Measurements from ENCODE around the gene NUP210.
"Not testable (repeated sequence)": the region's sequence is repeated elsewhere in the genome, so short reads cannot be mapped to it uniquely, and the experiment has no call there.

Gene NUP210

DNA sequence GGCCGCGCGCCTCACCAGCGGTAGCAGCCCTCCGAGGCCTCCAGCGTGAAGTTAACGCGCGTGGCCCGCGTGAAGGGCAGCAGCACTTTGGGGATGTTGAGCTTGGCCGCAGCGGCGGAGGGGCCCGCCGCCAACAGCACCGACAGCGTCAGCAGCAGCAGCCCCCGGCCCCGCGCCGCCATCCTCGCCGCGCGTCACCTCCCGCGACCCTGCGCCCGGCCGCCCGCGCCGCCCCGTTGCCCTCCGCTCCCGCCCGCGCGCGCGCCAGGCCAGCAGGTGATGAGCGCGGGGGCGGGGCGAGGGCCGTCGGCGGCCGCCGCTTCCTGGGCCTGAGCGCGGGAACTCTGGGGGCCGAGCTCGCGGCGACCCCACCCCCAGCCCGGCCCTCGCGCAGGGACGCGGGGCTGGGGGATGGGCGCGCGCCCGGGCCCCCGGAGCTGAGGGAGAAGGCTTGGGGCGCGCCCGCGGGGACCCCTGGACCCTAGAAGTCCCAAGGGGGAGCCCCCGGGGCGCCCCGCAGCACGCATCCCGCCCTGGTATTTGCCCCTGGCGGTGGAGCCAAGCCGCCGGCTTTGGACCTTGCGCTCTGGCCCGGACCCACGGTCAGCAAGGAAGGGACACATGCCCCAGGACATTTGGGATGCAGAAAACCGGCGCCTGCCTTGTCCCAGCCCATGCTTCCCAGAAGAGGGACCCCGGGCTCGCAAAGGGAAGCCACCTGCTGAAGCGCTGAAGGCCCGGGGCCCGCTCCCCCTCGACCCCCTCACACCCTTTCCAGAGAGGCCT lies at the start of gene NUP210:
TSS of gene NUP210 (minus strand) at position 278 of the 786 bp plus-strand sequence. CDS start at position 182, 96 bp downstream.
- FAIRE-seq = no peak

DNA sequence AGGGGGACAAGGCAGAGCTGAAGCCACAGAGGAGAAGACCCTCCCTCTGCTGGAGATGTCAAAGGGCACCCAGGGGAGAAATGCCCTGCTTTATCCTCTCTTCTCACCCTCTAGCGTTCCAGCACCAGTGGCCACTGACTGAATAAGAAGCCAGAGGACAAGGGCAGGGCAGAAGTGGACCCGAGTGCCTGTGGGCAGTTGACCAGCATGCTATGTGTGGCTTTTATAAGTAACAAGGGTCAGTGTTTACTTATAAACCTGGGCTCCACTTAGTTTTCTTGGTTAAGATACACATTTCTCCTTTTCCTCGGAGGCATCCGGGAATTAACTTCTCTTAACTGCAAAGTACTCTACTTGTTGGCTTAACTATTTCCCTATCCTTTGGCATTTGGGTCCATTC lies 46.7 kb upstream of the NUP210 start:
- FAIRE-seq = no peak

DNA sequence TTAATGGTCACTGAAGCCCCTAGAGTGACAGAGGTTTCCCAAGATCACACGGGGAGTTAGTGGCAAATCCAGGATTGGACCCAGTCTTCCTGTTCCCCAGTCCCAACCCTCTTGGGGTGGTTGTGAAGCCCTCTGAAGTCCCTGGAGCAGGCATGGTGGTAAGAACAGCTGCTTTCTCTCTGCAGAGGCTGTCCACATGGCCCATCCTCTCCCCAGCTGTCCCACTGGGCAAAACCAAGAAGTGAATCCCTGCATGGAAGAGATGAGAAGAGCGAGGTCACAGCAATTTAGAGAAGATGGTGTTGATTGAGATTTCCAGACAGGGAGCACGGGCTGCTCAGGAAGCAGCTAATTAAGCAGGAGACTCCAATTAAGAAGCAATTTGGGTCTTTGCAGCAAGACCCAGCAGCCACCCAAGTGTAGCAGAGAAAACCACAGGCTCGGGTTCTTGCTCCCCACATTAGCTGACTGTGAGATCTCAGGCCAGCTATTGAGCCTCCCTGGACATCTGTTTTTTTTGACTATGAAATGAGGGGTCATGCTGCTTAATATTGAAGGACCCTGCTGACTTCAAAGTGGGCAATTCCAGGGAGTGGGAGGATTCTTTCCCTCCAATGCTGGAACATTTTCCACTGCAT lies 45.2 kb upstream of the NUP210 start:
- no peak for FAIRE-seq

DNA sequence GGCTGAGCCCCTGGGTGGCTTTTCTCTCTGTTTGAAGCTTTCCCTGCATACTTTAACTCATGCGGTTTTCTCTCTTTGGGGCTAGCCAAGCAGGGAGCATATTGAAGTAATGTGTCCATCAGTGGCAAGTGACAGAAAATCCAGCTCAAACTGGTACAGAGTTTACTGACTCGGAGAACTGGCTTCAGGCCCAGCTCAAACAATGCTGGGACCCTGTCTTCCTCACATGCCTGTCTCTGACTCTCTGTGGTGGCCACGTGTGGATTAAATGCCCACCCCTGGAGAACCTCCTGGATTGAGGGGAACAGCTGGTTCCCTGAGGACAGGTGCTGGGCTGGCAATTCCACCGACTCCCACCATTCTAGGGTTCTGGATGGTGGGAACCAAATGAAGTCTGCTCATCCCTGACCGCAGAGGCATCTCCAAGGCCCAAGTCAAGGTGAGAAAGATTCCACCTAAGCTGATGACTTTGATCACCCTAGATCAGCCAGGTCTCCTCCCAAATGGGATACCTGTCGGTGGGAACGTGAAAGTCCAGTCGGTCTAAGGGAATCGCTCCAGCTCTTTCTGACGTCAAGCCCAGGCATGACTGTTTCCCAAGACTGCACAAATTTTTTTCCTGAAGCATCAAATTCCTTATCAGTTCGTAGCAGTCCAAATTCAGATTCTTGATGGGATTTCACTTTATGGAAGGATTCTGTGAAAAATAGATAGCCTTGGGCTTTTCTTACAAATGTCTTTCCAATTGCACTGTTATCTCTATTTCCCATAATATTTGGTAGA lies 43.7 kb upstream of the NUP210 start:
- no peak for FAIRE-seq

DNA sequence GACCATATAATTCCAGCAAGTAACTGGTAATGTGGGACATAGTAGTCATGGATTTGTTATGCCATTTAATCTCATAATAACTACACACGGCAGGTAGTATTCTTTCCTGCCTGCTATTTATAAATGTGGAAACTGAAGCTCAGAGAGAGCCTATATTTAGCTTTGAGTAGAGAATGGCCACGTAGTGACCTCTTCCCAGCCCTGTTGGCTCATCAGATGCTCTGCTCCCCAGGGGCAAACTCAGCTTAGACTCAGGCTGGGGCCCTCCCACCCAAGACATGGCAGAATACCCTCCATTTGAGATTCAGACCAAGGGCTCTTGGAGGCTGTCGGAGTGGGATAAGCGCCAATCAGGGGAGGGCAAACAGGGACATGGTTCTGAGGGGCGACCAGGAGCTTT lies 42.7 kb upstream of the NUP210 start:
- FAIRE-seq = no peak

DNA sequence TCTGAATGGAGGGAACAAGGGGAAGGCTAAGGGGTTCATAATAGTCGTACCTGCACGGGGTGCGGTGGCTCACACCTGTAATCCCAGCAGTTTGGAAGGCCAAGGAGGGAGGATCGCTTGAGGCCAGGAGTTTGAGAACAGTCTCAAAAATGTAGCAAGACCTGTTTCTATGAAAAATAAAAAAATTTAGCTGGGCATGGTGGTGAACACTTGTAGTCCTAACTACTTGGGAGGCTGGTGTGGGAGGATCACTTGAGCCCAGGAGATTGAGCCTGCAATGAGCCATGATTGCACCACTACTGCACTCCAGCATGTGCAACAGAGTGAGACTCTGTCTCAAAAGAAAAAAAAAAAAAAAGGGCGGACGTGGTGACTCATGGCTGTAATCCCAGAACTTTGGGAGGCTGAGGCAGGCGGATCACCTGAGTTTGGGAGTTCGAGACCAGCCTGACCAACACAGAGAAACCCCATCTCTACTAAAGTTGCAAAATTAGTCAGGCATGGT lies 42.1 kb upstream of the NUP210 start:
- FAIRE-seq = no peak

DNA sequence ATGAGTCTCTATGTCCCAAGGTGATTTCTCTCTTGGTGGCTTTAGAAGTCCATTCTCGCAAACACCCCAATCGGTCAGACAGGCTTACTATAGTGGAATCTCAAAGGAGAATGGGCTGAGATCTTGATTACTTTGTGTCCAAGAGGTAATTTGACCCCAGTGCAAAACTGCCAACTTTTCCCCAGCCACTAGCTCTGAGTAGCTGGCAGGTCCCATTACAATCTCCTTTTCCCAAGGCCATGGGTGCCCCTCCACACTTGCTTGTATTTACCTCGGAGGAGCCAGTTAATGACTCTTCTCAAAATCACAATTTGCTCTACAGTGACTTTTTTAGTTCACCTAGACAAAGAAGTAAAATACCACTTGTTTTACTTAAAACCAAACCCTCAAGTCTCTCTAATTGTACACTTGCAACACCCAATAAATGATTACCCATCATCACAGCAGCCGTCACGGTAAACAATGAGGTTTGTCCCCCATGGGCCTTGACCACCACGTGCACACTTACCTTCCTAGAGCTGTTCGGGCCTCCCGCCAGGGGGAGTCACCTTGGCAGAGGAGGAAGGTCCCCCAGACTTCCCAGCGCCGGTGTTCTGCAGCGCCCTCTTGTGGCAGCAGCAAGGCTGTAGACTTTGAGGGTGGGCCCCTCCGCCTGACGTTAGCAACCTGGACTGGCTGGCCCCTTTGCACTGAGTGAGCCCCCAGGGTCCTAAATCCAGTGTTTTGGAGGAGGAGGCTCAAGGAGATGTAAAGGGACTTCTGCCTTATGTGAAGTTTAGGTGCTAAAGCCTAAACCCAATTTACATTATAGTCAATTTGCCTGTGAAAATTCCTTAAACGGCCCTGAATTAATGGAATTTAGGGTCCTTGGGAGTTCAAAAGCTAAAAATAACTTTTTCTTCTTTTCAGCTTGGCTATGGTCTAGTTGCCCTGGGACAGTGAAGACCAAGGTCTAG lies 41.3 kb upstream of the NUP210 start:
- FAIRE-seq = no peak

DNA sequence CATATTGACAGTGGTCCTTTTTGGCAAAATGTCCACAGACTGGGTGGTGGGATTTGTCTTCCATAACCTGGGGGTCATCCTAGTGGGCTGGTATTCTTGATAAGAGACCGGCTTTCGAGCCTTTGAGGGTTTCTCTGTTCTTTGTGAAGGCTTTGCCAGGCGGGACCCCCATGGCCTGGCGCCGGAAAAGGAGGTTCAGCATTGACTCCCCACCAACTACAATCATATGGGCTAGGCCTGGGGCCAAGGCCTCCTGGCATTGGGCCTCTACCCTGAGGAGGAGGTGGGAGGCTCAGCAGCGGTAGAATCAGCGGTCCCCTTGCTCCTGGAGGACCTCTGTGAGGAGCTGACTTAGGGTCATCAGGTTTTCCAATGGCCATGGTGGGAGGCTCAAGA lies 40.2 kb upstream of the NUP210 start:
- FAIRE-seq = no peak

DNA sequence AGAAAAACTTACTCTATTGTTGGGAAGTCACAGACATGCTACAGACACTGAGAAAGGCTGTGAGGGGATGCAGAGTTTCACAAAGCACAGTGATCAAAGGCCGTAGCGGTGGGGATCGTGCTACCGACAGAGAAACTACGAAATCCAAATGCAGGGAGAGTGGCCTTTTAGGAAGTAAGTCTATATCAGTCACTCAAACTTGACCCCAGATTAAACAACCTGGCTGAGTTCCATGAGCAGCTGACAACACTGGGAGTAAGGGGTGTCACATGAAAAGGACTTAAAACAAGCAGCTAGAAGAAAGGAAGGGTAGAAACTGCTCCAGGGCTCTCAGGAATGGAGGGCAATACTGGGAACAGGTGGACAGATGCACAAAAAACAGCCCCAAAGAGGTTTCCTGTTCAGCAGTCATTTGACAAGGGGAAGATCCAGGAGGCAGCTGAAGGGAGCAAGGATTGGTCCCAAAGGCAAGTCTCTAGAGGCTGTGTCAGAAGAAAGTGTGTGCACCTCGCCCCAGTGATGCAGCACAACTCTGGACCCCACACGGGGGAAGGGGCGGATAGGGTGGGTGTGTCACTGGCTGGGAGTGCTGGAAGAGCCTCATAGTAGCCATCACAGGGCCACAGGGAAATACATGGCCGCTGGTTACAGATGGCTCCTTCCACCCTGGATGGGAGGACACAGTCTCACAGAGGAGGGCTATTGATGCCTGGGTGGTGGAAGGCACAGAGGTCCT lies 39.7 kb upstream of the NUP210 start:
- no peak for FAIRE-seq

DNA sequence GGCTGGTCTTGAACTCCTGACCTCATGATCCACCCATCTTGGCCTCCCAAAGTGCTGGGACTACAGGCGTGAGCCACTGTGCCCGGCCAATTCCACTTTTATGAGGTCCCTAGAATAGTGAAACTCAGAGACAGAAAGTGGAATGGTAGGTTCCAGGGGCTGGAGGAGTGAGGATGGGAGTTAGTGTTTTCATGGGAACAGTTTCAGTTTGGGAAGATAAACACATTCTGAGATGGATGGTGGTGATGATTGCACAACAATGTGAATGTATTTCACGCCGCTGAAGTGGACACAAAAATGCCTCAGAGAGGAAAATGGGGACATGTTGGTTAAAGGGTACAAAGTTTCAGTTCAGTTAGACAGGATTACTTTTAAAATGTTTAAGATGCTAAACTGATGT lies 37.5 kb upstream of the NUP210 start:
- no peak for FAIRE-seq

DNA sequence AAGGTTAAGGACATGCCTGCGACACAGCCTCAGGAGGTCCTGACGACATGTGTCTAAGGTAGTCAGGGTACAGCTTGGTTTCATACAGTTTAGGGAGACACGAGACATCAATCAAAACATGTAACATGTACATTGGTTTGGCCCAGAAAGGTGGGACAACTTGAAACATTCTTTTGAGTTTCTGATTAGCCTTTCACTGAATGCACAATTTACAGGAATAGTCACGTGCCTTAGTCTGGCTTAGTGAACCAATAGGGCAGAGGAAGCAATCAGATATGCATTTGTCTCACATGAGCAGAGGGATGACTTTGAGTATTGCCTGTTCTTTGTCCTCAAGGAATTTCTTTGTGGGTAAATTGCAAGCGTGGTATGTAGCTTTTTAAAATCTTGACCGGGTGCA lies 35.5 kb upstream of the NUP210 start:
- FAIRE-seq = no peak

DNA sequence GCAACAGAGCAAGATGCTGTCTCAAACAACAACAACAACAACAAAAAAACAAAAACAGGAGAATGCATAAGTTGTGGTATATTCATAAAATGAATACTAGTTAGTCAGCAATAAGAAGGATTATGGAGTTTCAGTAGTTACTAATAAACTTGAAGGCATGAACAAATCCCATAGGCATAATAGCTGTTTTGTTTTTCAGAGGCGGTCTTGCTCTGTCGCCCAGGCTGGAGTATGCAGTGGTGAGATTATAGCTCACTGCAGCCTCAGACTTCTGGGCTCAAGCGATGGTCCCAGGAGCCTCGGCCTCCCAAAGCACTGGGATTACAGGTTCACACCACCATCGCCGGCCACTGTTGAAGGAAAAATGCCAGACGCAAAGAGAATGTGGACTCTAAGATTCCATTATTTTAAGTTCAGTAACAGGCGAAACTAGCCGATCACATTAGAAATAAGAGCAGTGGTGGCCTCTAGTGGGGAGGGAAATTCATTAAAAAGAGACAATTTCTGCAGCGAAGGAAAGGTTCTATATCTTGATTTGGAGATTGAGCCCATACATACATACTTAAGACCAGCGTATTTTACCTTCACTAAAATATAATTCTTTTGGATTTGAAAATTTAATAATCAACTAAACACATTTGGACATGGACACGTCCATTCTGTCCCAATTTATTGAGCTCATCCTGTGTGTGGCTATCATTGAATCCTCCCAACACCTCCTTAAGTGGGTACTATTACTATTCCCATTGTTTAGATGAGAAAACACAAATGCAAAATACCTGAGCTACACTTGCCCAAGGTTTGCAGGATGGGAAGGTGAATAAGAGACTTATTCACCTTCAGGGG lies 32.6 kb upstream of the NUP210 start:
- FAIRE-seq = peak; percentile 65

DNA sequence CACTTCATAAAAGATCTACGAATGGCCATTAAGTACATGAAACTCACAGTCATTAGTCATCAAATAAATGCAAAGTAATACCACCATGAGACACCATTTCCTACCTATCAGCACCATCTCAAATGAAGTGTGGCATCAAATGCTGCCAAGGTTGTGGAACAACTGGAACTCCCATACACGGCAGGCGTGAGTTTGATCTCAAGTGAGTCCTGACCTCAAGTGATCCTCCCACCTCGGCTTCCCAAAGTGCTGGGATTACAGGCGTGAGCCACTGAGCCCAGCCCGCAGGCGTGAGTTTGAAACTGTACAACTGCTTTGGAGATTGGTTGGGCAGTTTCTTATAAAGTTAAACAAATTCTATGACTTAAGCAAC lies 31.2 kb upstream of the NUP210 start:
- FAIRE-seq = no peak

DNA sequence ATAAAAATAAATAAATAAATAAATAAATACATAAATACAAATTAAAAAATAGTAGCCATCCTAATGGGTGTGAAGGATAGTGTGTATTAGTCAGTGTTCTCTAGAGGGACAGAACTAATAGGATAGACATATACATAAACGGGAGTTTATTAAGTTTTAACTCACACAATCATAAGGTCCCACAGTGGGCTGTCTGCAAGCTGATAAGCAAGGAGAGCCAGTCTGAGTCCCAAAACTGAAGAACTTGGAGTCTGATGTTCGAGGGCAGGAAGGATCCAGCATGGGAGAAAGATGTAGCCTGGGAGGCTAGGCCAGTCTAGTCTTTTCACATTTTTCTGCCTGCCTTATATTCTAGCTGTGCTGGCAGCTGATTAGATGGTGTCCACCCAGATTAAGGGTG lies 22.8 kb upstream of the NUP210 start:
- not testable (repeated sequence) for FAIRE-seq

DNA sequence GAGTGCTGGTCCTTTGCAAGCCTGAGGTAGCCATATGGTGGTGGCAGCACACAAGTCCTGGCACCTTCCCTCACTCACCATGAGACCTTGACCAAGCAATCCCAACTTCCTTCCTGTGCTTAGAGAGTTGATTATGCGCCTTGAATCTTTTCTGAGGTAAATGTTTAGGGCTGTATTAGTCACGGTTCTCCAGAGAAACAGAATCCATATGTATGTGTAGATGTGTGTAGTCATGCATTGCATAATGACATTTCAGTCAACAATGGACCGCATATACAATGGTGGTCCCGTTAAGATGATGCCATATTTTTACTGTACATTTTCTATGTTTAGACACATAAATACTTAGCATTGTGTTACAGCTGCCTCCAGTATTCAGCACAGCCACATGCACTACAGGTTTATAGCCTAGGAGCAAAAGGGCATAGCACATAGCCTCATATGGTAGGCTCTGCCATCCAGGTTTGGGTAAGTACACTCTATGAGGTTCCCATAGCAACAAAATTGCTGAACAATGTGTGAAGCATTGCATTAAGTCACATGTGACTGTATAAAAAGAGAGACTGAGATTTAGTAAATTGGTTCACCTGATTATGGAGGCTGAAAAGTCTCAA lies 20.2 kb upstream of the NUP210 start:
- no peak for FAIRE-seq

DNA sequence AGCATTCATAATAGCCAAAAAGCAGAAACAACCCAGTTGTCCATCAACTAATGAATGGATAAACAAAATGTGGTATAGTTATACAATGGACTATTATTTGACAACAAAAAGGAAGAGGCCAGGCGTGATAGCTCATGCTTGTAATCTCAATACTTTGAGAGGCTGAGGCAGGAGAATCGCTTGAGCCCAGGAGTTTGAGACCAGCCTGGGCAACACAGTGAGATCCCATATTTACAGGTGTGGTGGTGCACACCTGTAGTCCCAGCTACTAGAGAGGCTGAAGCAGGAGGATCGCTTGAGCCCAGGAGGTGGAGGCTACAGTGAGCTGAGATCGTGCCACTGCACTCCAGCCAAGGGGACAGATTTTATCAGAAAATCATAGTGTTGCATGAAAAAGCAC lies 16.1 kb upstream of the NUP210 start:
- FAIRE-seq = not testable (repeated sequence)

DNA sequence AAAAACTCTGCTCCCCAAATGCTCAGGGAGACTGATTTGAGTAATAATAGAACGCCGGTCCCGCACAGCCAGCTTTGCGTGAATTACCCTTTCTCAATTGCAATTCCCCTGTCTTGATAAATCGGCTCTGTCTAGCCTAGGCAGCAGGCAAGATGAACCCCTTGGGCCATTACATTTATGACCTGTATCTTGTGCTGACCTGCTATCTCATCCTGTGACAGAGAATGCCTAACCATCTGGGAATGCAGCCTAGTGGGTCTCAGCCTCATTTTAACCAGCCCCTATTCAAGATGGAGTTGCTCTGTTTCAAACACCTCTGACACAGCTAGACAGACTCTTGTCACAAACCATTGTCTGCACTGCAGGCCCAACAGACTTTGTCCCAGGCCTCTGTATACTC lies 13.8 kb upstream of the NUP210 start:
- no peak for FAIRE-seq

DNA sequence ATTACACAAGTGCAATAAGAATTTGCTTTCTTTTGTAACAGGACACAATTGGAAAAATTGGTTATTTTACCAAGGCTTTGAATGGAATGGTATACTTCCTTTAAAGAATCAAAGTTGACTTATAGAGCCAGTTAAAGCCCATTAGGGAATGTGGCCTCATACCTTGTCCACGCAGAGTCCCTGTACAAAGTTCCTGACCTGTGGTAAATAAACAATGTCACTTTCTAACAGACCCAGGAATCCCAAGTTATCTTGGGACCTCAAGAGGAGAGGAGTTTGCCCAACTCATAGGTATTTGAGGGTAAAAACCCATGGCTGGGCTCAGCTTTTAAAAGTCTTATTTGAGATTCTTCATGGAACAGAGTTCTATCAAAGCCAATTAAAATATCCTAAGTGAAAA lies 12.0 kb upstream of the NUP210 start:
- FAIRE-seq = no peak

DNA sequence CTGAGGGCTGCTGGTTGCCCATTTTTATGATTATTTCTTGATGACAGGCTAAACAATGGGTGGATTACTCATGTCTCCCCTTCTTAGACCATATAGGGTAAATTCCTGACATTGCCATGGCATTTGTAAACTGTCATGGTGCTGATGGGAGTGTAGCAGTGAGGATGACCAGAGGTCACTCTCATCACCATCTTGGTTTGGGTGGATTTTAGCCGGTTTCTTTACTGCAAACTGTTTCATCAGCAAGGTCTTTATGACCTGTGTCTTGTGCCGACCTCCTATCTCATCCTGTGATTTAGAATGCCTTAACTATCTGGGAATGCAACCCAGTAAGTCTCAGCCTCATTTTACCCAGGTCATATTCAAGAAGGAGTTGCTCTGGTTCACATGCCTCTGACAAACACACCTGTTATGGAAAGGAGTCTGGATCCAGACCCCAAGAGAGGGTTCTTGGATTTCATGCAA lies 10.3 kb upstream of the NUP210 start:
- FAIRE-seq = not testable (repeated sequence)

All from endometrium (tissue), 2 donors.